ENCODE data around the gene CYP26B1.
"Not testable (repeated sequence)": the region's sequence is repeated elsewhere in the genome, so short reads cannot be mapped to it uniquely, and the experiment has no call there.

The CYP26B1 gene

GRCh38 chr2:72097276-72097675 is 50.4 kb downstream of the CYP26B1 start:
- no peaks in the 10 kb centered on the region for H3K4me1 Mint-ChIP-seq (ENCODE audit: low read depth)
- no peak overlapping the region for H3K4me3 Mint-ChIP-seq
- H3K9me3 Mint-ChIP-seq: no peaks in the 10 kb centered on the region
- no peak overlapping the region for H3K27ac Mint-ChIP-seq
- H3K36me3 Mint-ChIP-seq (ENCODE audit: low read depth): no peaks in the 10 kb centered on the region
- peaks cover 5% of the 10 kb centered on the region for H3K27me3 Mint-ChIP-seq

- no peaks in the 10 kb centered on the region for H3K9me3 Mint-ChIP-seq
- H3K4me1 Mint-ChIP-seq (ENCODE audit: low read depth): no peaks in the 10 kb centered on the region
- H3K36me3 Mint-ChIP-seq (ENCODE audit: low read depth): no peaks in the 10 kb centered on the region
- H3K4me3 Mint-ChIP-seq: no peak overlapping the region
- H3K27ac Mint-ChIP-seq: no peak overlapping the region
- peaks cover 5% of the 10 kb centered on the region for H3K27me3 Mint-ChIP-seq
Measured at GRCh38 chr2:72096181-72096580, 51.5 kb downstream of the CYP26B1 start.

- Mint-ChIP-seq H3K27me3 (peaks cover 5% of the 10 kb centered on the region), H3K27ac (no peak overlapping the region), H3K9me3 (no peaks in the 10 kb centered on the region), H3K4me3 (no peak overlapping the region), H3K36me3 (ENCODE audit: low read depth) (no peaks in the 10 kb centered on the region), H3K4me1 (ENCODE audit: low read depth) (no peaks in the 10 kb centered on the region)
Measured at GRCh38 chr2:72095364-72095763, 52.3 kb downstream of the CYP26B1 start.

- Mint-ChIP-seq H3K4me1 (ENCODE audit: low read depth) (no peaks in the 10 kb centered on the region), H3K9me3 (no peaks in the 10 kb centered on the region), H3K27me3 (peaks cover 5% of the 10 kb centered on the region), H3K4me3 (no peak overlapping the region), H3K36me3 (ENCODE audit: low read depth) (no peaks in the 10 kb centered on the region), H3K27ac (no peak overlapping the region)
Measured at GRCh38 chr2:72094701-72095100, 53.0 kb downstream of the CYP26B1 start.

GRCh38 chr2:72092111-72092510 is 55.6 kb downstream of the CYP26B1 start:
- Mint-ChIP-seq H3K9me3 (no peaks in the 10 kb centered on the region), H3K27ac (no peak overlapping the region), H3K27me3 (no peaks in the 10 kb centered on the region), H3K36me3 (ENCODE audit: low read depth) (no peaks in the 10 kb centered on the region), H3K4me1 (ENCODE audit: low read depth) (no peaks in the 10 kb centered on the region), H3K4me3 (no peak overlapping the region)

- Mint-ChIP-seq H3K27ac (no peak overlapping the region), H3K27me3 (no peaks in the 10 kb centered on the region), H3K36me3 (ENCODE audit: low read depth) (no peaks in the 10 kb centered on the region), H3K4me3 (no peak overlapping the region), H3K9me3 (no peaks in the 10 kb centered on the region), H3K4me1 (ENCODE audit: low read depth) (no peaks in the 10 kb centered on the region)
Measured at GRCh38 chr2:72090781-72091482, 56.7 kb downstream of the CYP26B1 start.

GRCh38 chr2:72090271-72090720 is 57.4 kb downstream of the CYP26B1 start:
- no peaks in the 10 kb centered on the region for H3K9me3 Mint-ChIP-seq
- H3K27ac Mint-ChIP-seq: no peak overlapping the region
- H3K36me3 Mint-ChIP-seq (ENCODE audit: low read depth): no peaks in the 10 kb centered on the region
- no peaks in the 10 kb centered on the region for H3K4me1 Mint-ChIP-seq (ENCODE audit: low read depth)
- no peaks in the 10 kb centered on the region for H3K27me3 Mint-ChIP-seq
- no peak overlapping the region for H3K4me3 Mint-ChIP-seq

- Mint-ChIP-seq H3K4me3 (no peak overlapping the region), H3K27ac (no peak overlapping the region), H3K27me3 (no peaks in the 10 kb centered on the region), H3K36me3 (ENCODE audit: low read depth) (no peaks in the 10 kb centered on the region), H3K4me1 (ENCODE audit: low read depth) (no peaks in the 10 kb centered on the region), H3K9me3 (no peaks in the 10 kb centered on the region)
Measured at GRCh38 chr2:72089537-72089936, 58.1 kb downstream of the CYP26B1 start.

- Mint-ChIP-seq H3K4me1 (ENCODE audit: low read depth) (no peaks in the 10 kb centered on the region), H3K36me3 (ENCODE audit: low read depth) (no peaks in the 10 kb centered on the region), H3K27ac (no peak overlapping the region), H3K9me3 (no peaks in the 10 kb centered on the region), H3K27me3 (no peaks in the 10 kb centered on the region), H3K4me3 (no peak overlapping the region)
Measured at GRCh38 chr2:72089028-72089427, 58.6 kb downstream of the CYP26B1 start.

GRCh38 chr2:72086871-72087633 is 60.6 kb downstream of the CYP26B1 start:
- not testable (repeated sequence) for H3K4me3 Mint-ChIP-seq; H3K9me3 Mint-ChIP-seq; H3K36me3 Mint-ChIP-seq (ENCODE audit: low read depth); H3K4me1 Mint-ChIP-seq (ENCODE audit: low read depth); H3K27ac Mint-ChIP-seq; H3K27me3 Mint-ChIP-seq

- H3K4me1 Mint-ChIP-seq (ENCODE audit: low read depth): no peaks in the 10 kb centered on the region
- no peak overlapping the region for H3K4me3 Mint-ChIP-seq
- no peaks in the 10 kb centered on the region for H3K27me3 Mint-ChIP-seq
- no peak overlapping the region for H3K27ac Mint-ChIP-seq
- H3K36me3 Mint-ChIP-seq (ENCODE audit: low read depth): no peaks in the 10 kb centered on the region
- no peaks in the 10 kb centered on the region for H3K9me3 Mint-ChIP-seq
Measured at GRCh38 chr2:72085513-72085912, 62.1 kb downstream of the CYP26B1 start.

- Mint-ChIP-seq H3K27ac (no peak overlapping the region), H3K27me3 (no peaks in the 10 kb centered on the region), H3K4me1 (ENCODE audit: low read depth) (no peaks in the 10 kb centered on the region), H3K36me3 (ENCODE audit: low read depth) (no peaks in the 10 kb centered on the region), H3K9me3 (no peaks in the 10 kb centered on the region), H3K4me3 (no peak overlapping the region)
Measured at GRCh38 chr2:72085036-72085435, 62.6 kb downstream of the CYP26B1 start.

- H3K4me1 Mint-ChIP-seq (ENCODE audit: low read depth): no peaks in the 10 kb centered on the region
- no peak overlapping the region for H3K4me3 Mint-ChIP-seq
- no peaks in the 10 kb centered on the region for H3K36me3 Mint-ChIP-seq (ENCODE audit: low read depth)
- no peaks in the 10 kb centered on the region for H3K27me3 Mint-ChIP-seq
- no peaks in the 10 kb centered on the region for H3K9me3 Mint-ChIP-seq
- no peak overlapping the region for H3K27ac Mint-ChIP-seq
Measured at GRCh38 chr2:72084584-72084976, 63.1 kb downstream of the CYP26B1 start.

- Mint-ChIP-seq H3K27me3 (no peaks in the 10 kb centered on the region), H3K4me1 (ENCODE audit: low read depth) (no peaks in the 10 kb centered on the region), H3K9me3 (no peaks in the 10 kb centered on the region), H3K36me3 (ENCODE audit: low read depth) (no peaks in the 10 kb centered on the region), H3K27ac (no peak overlapping the region), H3K4me3 (no peak overlapping the region)
Measured at GRCh38 chr2:72083751-72084583, 63.7 kb downstream of the CYP26B1 start.

- no peaks in the 10 kb centered on the region for H3K27me3 Mint-ChIP-seq
- no peaks in the 10 kb centered on the region for H3K4me1 Mint-ChIP-seq (ENCODE audit: low read depth)
- H3K36me3 Mint-ChIP-seq (ENCODE audit: low read depth): no peaks in the 10 kb centered on the region
- no peak overlapping the region for H3K4me3 Mint-ChIP-seq
- H3K9me3 Mint-ChIP-seq: no peaks in the 10 kb centered on the region
- H3K27ac Mint-ChIP-seq: no peak overlapping the region
Measured at GRCh38 chr2:72082887-72083286, 64.8 kb downstream of the CYP26B1 start.
